HUES6 (cell line): ENCODE data around the gene PARD3B.

ENCODE experiments used
- H3K27ac ChIP-seq: 2 replicates; pipeline ENCODE4 v1.7.0; 2013; ENCODE audit warnings: low read depth, mild to moderate bottlenecking, low read length, inconsistent platforms
- H3K27me3 ChIP-seq: 2 replicates; pipeline ENCODE4 v1.6.1; 2013; ENCODE audit warnings: low read length; ENCODE audit not compliant: control insufficient read depth, insufficient read depth
- H3K36me3 ChIP-seq: 2 replicates; pipeline ENCODE4 v1.6.1; 2013; ENCODE audit warnings: low read length; ENCODE audit not compliant: control insufficient read depth, insufficient read depth
- H3K4me1 ChIP-seq: 2 replicates; pipeline ENCODE4 v1.6.1; 2013; ENCODE audit warnings: low read length; ENCODE audit not compliant: control insufficient read depth, insufficient read depth
- H3K4me3 ChIP-seq: 2 replicates; pipeline ENCODE4 v1.5.1; 2013; ENCODE audit warnings: low read depth, low read length
- H3K9ac ChIP-seq: one replicate; pipeline ENCODE4 v1.6.1; 2013; ENCODE audit warnings: mild to moderate bottlenecking, low read length
- H3K9me3 ChIP-seq: 2 replicates; pipeline ENCODE4 v1.6.1; 2013; ENCODE audit warnings: low read depth, low read length; ENCODE audit not compliant: control insufficient read depth, insufficient read depth

PARD3B gene

DNA sequence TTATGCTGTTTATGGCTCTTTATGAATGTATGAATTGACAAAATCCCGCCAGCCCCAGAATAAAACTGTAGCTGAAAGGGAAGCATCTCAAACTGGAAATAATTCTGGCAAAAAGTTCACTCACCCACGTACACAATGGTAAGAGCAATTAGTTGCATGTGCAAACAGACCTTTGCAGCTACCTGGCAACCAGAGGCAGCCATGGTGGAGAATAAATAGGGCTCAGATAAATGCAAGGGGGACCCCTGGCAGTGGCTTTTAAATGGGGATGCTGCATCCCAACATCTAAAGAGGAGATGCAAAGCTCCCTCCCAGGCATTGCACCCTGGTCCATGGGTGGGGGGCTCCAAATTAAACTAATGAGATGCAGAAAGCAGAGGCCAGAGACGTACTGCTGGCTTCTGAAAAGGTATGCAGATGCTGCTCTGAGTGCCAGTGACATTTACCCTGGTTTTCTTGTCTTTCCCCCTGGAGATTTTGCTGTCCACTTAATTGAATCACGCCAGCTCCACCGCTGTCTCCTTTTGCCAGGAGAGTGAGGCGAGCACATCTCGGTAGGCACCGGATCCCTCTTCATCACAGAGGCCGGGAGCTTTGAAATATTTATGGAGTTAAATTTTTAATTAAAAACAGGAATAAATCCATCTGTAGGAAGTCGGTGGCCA is 1010.4 kb downstream of the PARD3B start:
- H3K4me1 ChIP-seq = peaks cover 15% of the 10 kb centered on the region
- no peaks in the 10 kb centered on the region for H3K9me3 ChIP-seq
- H3K9ac ChIP-seq = no peak overlapping the region
- H3K27me3 ChIP-seq = no peaks in the 10 kb centered on the region
- H3K27ac ChIP-seq = no peak overlapping the region
- no peak overlapping the region for H3K4me3 ChIP-seq
- H3K36me3 ChIP-seq = no peaks in the 10 kb centered on the region

DNA sequence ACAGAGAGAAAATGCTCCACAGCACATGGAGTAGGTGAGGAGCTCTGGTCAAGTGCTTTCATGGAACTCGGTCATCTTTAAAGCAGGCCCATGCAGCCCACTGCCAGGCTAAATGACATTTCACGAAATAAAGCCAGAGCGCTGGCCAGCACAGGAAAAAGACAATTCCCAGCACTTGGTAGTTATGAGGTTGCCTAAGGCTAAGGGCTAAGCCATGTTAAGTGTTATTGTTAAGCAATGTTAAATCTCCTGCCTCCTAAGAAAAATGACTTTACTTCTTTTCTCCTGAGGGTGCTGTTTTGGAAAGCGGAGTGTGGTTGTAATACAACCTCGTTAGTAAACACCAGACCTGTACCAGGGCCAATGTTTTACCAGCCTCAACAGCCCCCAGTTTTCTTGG is 1011.1 kb downstream of the PARD3B start:
- no peak overlapping the region for H3K27ac ChIP-seq
- H3K4me3 ChIP-seq = no peak overlapping the region
- H3K27me3 ChIP-seq = no peaks in the 10 kb centered on the region
- H3K9me3 ChIP-seq = no peaks in the 10 kb centered on the region
- no peak overlapping the region for H3K9ac ChIP-seq
- H3K4me1 ChIP-seq = peaks cover 15% of the 10 kb centered on the region
- no peaks in the 10 kb centered on the region for H3K36me3 ChIP-seq

DNA sequence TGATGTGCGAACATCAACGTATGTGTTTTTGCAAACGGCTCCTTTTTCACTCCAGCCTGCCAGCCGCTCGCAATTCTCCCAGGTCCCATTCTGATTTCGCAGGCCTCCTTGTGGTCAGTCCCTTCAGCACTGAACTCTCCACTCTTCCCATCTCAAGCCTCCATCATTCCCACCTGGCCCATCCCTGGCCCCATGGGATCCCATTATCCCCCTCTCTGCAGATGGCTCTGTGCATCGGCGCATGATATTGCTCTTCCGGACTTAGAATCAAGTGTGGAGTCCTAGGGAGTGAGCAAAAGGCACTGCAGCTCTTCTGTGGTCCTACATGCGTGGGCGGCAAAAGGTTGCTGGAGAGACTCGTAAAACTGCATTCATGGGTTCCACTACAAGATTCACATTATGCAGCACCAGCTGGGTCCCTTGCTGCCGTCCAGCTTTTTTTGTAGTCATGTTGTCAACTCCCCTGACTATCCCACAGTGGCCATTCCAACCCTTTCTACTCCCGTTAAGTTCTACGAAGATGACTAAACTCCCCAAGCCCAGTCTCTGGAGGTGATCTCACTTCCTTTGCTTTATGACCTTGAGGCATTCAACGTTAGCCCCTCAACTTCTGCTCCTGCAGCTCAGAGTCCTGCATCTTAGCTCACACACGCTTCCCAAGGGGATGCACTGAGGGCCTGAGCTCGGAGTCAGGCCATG is 1011.7 kb downstream of the PARD3B start:
- no peak overlapping the region for H3K27ac ChIP-seq
- H3K9me3 ChIP-seq = no peaks in the 10 kb centered on the region
- H3K27me3 ChIP-seq = no peaks in the 10 kb centered on the region
- no peak overlapping the region for H3K9ac ChIP-seq
- H3K4me1 ChIP-seq = peaks cover 15% of the 10 kb centered on the region
- no peak overlapping the region for H3K4me3 ChIP-seq
- H3K36me3 ChIP-seq = no peaks in the 10 kb centered on the region

DNA sequence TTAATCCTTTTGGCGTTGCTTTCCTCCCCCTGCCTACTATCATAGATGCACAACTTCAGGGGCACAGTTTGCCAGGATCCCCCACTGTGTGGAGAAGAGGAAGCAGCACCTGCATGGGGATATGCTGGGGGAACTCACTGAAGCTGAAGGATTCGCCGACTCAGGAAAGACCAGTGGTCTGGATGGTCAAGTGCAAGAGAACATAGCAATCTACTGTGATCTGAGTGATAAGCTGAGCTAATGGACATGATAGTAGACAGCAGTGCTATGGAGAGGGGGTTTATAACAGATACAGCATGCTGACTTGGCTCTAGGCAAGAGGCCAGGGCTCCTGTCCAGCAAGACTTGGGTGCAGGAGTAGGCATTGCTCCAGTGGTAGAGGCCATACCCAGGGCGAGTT is 1012.6 kb downstream of the PARD3B start:
- no peak overlapping the region for H3K9ac ChIP-seq
- no peaks in the 10 kb centered on the region for H3K9me3 ChIP-seq
- H3K27me3 ChIP-seq = no peaks in the 10 kb centered on the region
- H3K36me3 ChIP-seq = no peaks in the 10 kb centered on the region
- H3K4me1 ChIP-seq = peaks cover 15% of the 10 kb centered on the region
- H3K27ac ChIP-seq = no peak overlapping the region
- H3K4me3 ChIP-seq = no peak overlapping the region

DNA sequence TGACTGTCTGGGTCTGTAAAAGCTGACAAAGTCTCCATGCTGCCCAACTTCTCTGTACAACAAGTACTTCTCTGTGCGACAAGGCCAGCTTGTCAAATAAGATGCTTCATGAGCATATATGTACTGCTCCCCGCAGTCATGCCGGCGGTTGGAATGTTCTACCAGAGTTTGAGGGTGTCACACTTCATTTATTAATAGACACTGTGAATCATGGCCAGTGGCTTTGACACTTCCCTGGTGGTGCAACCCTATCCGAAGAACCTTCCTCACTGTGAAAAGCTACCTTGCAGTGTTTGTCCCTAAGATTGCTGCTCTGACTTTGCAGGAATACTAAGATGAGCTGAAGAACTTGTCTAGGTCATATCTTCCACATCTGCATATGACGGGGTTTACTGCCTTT is 1016.2 kb downstream of the PARD3B start:
- no peaks in the 10 kb centered on the region for H3K27me3 ChIP-seq
- no peaks in the 10 kb centered on the region for H3K36me3 ChIP-seq

DNA sequence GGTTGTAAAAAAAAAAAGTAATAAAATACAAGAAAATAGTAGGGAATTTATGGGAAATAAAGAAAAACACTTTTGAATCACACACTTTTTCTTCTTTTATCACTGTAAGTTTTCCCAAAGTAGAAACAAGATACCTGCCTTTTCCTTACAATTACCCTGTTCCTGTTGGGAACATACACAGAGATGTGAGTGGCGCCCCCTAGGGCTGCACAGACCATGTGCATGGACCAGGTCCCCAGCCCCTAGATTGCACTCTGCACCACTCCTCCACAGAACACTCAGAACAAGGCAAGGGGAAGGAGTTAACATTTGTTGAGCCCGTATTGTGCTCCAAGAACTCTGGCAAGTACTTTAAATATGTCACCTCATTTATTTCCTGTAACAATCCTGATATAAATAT is 1018.4 kb downstream of the PARD3B start:
- Histone ChIP-seq H3K27ac (no peak overlapping the region), H3K9ac (no peak overlapping the region), H3K9me3 (no peaks in the 10 kb centered on the region), H3K27me3 (no peaks in the 10 kb centered on the region), H3K4me3 (no peak overlapping the region), H3K4me1 (no peaks in the 10 kb centered on the region), H3K36me3 (no peaks in the 10 kb centered on the region)

More for the DNA sequence above, 1016.2 kb downstream of the PARD3B start:
- Histone ChIP-seq H3K4me3 (no peak overlapping the region), H3K27ac (no peak overlapping the region), H3K9me3 (no peaks in the 10 kb centered on the region), H3K4me1 (peaks cover 6% of the 10 kb centered on the region), H3K9ac (no peak overlapping the region)

DNA sequence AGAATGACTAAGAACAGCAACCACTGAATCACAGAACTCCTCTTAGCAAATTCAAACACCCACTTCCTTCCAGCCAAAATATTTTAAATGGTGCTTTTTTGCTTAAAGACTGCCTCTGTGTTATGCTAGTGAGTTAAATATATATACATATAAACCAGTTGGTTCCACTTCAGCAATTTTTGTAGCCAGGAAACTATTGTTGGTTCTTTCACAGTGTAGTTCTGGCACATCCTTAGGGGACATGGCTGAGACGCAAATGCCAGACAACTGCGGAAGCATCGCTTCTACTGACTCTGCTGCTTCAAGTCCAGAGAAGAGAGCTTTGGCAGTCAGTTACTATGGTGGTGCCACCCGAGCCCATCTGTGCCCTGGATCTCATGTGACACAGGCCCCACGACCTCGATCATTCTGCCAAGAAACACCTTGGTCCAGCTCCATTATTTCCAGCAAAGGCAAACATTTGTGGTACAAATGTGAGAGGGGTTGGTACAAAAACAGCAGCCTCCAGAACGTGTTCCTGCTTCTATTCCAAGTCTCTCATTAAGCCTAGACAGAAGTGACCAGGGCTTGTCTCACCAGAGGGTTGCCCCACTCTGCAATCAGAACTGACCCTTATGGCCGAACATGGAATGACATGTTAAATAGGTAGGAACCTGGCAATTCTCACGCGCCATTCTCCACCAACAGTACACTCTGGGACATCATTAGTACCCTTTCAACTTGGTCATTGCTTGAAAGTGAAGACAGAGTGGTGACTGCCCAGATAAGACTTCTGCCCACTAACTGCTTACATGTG is 1019.3 kb downstream of the PARD3B start:
- H3K4me3 ChIP-seq = no peak overlapping the region
- H3K27ac ChIP-seq = no peak overlapping the region
- H3K9ac ChIP-seq = no peak overlapping the region
- H3K36me3 ChIP-seq = no peaks in the 10 kb centered on the region
- H3K4me1 ChIP-seq = no peaks in the 10 kb centered on the region
- H3K9me3 ChIP-seq = no peaks in the 10 kb centered on the region
- no peaks in the 10 kb centered on the region for H3K27me3 ChIP-seq

DNA sequence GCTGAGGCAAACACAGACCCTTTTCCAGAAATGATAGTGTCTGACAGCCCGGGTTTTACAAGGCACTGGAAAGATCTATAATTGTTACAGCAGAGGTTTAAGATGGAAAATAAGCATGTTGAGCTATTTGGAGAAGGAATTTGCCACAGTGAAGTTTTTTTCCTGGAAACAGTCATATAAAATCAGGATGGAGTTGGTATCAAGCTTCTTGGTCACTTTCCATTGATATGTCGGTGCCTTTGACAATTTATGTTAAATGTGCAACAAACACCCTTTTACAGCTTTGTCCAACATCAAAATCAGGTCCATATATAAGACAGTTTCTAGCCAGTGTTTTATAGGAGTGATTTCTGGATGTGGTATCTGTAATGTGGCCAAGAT is 1019.9 kb downstream of the PARD3B start:
- H3K9ac ChIP-seq = no peak overlapping the region

DNA sequence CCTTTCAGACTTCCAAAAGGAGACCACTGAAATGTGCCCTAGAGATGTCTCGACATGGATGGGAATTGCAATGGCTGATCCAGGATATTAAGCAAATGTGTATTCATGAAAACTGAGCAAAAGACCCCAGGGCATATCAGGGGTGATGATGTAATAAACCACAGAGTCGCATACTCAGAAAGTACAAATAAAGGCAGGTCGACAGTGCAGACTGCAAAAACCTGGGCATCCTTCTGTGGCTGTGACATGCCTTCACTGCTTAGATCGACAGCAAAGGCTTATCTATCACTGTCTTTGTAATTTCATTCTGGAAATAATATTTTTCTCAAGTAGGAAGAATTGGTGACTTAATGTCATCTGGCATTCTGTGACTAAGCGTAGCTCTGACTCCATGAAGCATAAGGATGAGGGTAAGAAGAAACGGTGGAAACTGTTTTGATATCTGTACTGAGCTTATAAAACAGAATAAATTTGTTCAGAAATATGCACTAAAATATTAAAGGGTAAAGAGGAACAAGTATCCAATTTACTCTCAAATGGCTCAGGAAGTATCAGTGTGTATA is 1021.4 kb downstream of the PARD3B start:
- Histone ChIP-seq H3K27ac (no peak overlapping the region), H3K27me3 (no peaks in the 10 kb centered on the region), H3K9me3 (no peaks in the 10 kb centered on the region), H3K9ac (no peak overlapping the region), H3K4me3 (no peak overlapping the region), H3K4me1 (no peaks in the 10 kb centered on the region), H3K36me3 (no peaks in the 10 kb centered on the region)

More for the DNA sequence above, 1019.9 kb downstream of the PARD3B start:
- no peaks in the 10 kb centered on the region for H3K36me3 ChIP-seq
- H3K4me1 ChIP-seq = no peaks in the 10 kb centered on the region
- H3K27ac ChIP-seq = no peak overlapping the region
- no peak overlapping the region for H3K4me3 ChIP-seq
- no peaks in the 10 kb centered on the region for H3K27me3 ChIP-seq
- no peaks in the 10 kb centered on the region for H3K9me3 ChIP-seq

DNA sequence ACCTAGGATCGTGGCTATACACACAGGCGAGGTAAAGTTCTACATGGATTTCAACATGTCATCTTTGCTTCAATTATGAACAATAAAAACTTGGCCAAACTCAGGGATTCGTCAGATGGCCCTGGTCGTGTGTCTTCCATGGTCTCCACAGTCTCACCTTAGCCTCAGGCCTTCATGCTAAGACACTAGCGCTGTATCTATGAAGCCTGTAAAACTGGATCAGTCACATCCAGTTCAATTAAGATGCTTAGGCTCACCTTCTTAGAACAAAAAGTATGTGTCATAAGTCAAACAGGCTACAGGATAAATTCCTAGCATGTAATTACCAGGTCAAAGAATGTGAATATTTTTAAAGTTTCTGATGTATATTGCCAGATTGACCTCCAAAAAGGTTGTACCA is 1023.3 kb downstream of the PARD3B start:
- Histone ChIP-seq H3K27me3 (no peaks in the 10 kb centered on the region), H3K4me1 (no peaks in the 10 kb centered on the region), H3K9me3 (no peaks in the 10 kb centered on the region), H3K27ac (no peak overlapping the region), H3K4me3 (no peak overlapping the region), H3K36me3 (no peaks in the 10 kb centered on the region), H3K9ac (no peak overlapping the region)

DNA sequence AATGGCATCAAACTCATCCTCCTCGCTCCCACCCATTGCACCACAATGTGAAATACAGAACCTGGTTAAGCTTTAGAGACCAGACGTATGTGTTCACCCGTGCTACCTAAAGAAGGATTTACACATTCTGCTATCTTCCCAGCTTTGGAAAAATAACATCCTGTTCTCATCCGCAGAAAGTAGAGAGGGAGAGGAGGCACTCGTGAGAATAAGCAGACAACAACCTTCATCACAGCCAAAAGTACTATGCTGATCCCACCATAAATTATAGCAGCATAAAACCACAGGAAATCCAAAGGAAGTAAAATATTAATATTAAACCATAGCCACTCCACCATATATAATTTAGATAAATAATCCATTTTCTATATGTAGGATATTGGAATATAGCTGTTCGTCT is 1025.4 kb downstream of the PARD3B start:
- Histone ChIP-seq H3K27me3 (no peaks in the 10 kb centered on the region), H3K4me1 (no peaks in the 10 kb centered on the region), H3K27ac (no peak overlapping the region), H3K4me3 (no peak overlapping the region), H3K9me3 (no peaks in the 10 kb centered on the region), H3K36me3 (no peaks in the 10 kb centered on the region), H3K9ac (no peak overlapping the region)
